HepG2 (cell line): ENCODE measurements around the gene ACSS3. TPM values are rescaled to one million over a fixed set of nuclear protein-coding genes. Genes with fewer than 3 reads are reported as not detected.

ENCODE experiments used
- FOXA1 ChIP-seq, 2 experiments: fragments of 450-650 bp in 1 of 2; sonication (generic) in 1 of 2; formaldehyde crosslinking in 1 of 2; IDR thresholded peaks; 2 replicates each; pipeline versions ENCODE4 v1.4.0 to v1.6.1; 2016 to 2020; ENCODE audit warnings: missing genetic modification reagents in 1 of 2
- FOXP1 ChIP-seq, 2 experiments: fragments of 450-650 bp in 1 of 2; IDR thresholded peaks; 2 replicates each; pipeline ENCODE4 v1.6.1; 2017 to 2018; ENCODE audit warnings: antibody characterized with exemption in 1 of 2
- GATA4 ChIP-seq: sonication (generic); IDR thresholded peaks from 2 replicates; pipeline ENCODE4 v1.6.1; 2016; ENCODE audit warnings: antibody characterized with exemption, low read depth, borderline replicate concordance
- ISX ChIP-seq: sonication (generic); formaldehyde crosslinking; conservative IDR thresholded peaks from 2 replicates; pipeline ENCODE4 v1.5.0; 2020; ENCODE audit warnings: missing genetic modification reagents
- MED13 ChIP-seq: sonication (generic); formaldehyde crosslinking; IDR thresholded peaks from 2 replicates; pipeline ENCODE4 v1.5.0; 2020; ENCODE audit warnings: missing genetic modification reagents
- SIX4 ChIP-seq: sonication (generic); formaldehyde crosslinking; IDR thresholded peaks from 2 replicates; pipeline ENCODE4 v1.4.0; 2020; ENCODE audit warnings: missing genetic modification reagents
- SP4 ChIP-seq: sonication (generic); formaldehyde crosslinking; IDR thresholded peaks from 2 replicates; pipeline ENCODE4 v1.8.1; 2023; ENCODE audit warnings: mild to moderate bottlenecking, missing genetic modification reagents
- ZNF160 ChIP-seq: sonication (generic); formaldehyde crosslinking; IDR thresholded peaks from 2 replicates; pipeline ENCODE4 v1.8.0; 2022; ENCODE audit warnings: mild to moderate bottlenecking, inconsistent platforms, missing genetic modification reagents
- ZNF263 ChIP-seq: sonication (generic); formaldehyde crosslinking; IDR thresholded peaks from 2 replicates; pipeline ENCODE4 v1.4.0; 2020; ENCODE audit warnings: missing genetic modification reagents
- ZNF543 ChIP-seq: sonication (generic); formaldehyde crosslinking; IDR thresholded peaks from 2 replicates; pipeline ENCODE4 v1.4.0; 2020; ENCODE audit warnings: mild to moderate bottlenecking, missing genetic modification reagents
- ZNF556 ChIP-seq: sonication (generic); formaldehyde crosslinking; IDR thresholded peaks from 2 replicates; pipeline ENCODE4 v1.4.0; 2020; ENCODE audit warnings: mild to moderate bottlenecking, missing genetic modification reagents, borderline replicate concordance
- ZNF724P ChIP-seq: sonication (generic); formaldehyde crosslinking; IDR thresholded peaks from 2 replicates; pipeline ENCODE4 v1.8.0; 2022; ENCODE audit warnings: missing genetic modification reagents, borderline replicate concordance
- ZSCAN31 ChIP-seq: sonication (generic); formaldehyde crosslinking; IDR thresholded peaks from 2 replicates; pipeline ENCODE4 v1.5.0; 2020; ENCODE audit warnings: low read depth, mild to moderate bottlenecking, missing genetic modification reagents
- polyA plus RNA-seq, 8 experiments: library from polyadenylated mRNA; depleted of rRNA in 3 of 8; stranded (reverse) in 7 of 8; unstranded in 1 of 8; fragments of >200 nt; fragmentation: Illumina TruSeq in 4 of 8; extraction: Trizol in 4 of 8; gene quantifications; 2 replicates each; pipeline versions ENCODE4 v1.2.1 to v1.2.3, GENCODE V29; 2011 to 2016; ENCODE audit warnings: low read depth in 4 of 8, missing spikeins in 1 of 8, mixed read lengths in 1 of 8; ENCODE audit not compliant: insufficient read depth in 1 of 8
- total RNA-seq, 5 experiments: library from RNA; depleted of rRNA; stranded (reverse); fragments of >200 nt; fragmentation: Illumina TruSeq; extraction: Trizol; gene quantifications; 2 replicates each; pipeline ENCODE4 v1.2.3, GENCODE V29; 2016; ENCODE audit warnings: low read depth in 1 of 5
- TF ChIP-seq, protein P1 (sequence below): sonication (generic); formaldehyde crosslinking; conservative IDR thresholded peaks from 2 replicates; pipeline ENCODE4 v1.8.0; 2022; ENCODE audit warnings: missing genetic modification reagents
- TF ChIP-seq, protein P2 (sequence below), 2 experiments: sonication (generic) in 1 of 2; formaldehyde crosslinking in 1 of 2; IDR thresholded peaks; 2 replicates each; pipeline versions ENCODE4 v1.4.0 to v1.6.1; 2018 to 2020; ENCODE audit warnings: missing genetic modification reagents in 2 of 2, borderline replicate concordance in 1 of 2, low read depth in 1 of 2, mild to moderate bottlenecking in 1 of 2, missing biosample characterization in 1 of 2
- TF ChIP-seq, protein P3 (sequence below): sonication (generic); formaldehyde crosslinking; IDR thresholded peaks from 2 replicates; pipeline ENCODE4 v1.4.0; 2020; ENCODE audit warnings: missing genetic modification reagents
- TF ChIP-seq, protein P4 (sequence below): sonication (generic); formaldehyde crosslinking; IDR thresholded peaks from 2 replicates; pipeline ENCODE4 v1.4.0; 2020; ENCODE audit warnings: missing genetic modification reagents, mild to moderate bottlenecking, borderline replicate concordance
- TF ChIP-seq, protein P5 (sequence below): sonication (generic); formaldehyde crosslinking; IDR thresholded peaks from 2 replicates; pipeline ENCODE4 v1.5.0; 2020; ENCODE audit warnings: mild to moderate bottlenecking, missing genetic modification reagents, moderate library complexity
- TF ChIP-seq, protein P6 (sequence below): sonication (generic); formaldehyde crosslinking; IDR thresholded peaks from 2 replicates; pipeline ENCODE4 v1.8.0; 2022; ENCODE audit warnings: missing genetic modification reagents, low read depth, mild to moderate bottlenecking, borderline replicate concordance
- TF ChIP-seq, protein P7 (sequence below): IDR thresholded peaks from 2 replicates; pipeline ENCODE4 v1.6.1; 2018; ENCODE audit warnings: missing genetic modification reagents, mild to moderate bottlenecking, missing compliant biosample characterization

The ACSS3 gene
- total and polyA plus RNA-seq, 2 of the 13 experiments (the other 11 are each of a cell fraction or from before 2014, with no cell fraction given), result 79.5 to 86.3 TPM

DNA sequence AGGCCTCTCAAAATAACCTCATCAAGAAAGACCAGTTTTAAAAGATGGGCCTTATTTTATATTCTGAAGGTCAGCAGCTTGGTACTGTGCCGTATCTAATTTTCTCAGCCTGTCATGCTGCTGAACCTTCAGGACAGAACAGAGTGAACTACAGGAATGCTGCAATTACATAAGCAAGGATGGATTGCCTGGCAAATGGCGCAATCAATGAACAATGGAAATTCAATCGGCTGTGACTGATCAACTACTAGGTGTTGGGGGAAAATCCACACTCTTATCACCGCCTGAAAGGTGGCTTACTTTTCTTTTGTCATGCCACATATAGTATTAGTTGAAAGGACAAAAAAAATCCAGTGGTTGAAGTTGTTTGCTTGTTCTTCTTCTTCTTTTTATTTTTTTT lies 8.5 kb downstream of the ACSS3 start (continued):
- TF ChIP-seq MED13, result 0 out of 2 replicates have a peak, but pooled peaks have one; percentile 70
- TF ChIP-seq, protein P1, sequence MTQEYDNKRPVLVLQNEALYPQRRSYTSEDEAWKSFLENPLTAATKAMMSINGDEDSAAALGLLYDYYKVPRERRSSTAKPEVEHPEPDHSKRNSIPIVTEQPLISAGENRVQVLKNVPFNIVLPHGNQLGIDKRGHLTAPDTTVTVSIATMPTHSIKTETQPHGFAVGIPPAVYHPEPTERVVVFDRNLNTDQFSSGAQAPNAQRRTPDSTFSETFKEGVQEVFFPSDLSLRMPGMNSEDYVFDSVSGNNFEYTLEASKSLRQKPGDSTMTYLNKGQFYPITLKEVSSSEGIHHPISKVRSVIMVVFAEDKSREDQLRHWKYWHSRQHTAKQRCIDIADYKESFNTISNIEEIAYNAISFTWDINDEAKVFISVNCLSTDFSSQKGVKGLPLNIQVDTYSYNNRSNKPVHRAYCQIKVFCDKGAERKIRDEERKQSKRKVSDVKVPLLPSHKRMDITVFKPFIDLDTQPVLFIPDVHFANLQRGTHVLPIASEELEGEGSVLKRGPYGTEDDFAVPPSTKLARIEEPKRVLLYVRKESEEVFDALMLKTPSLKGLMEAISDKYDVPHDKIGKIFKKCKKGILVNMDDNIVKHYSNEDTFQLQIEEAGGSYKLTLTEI (CRISPR knock-in tag), result no peak
- no peak for TF ChIP-seq ZNF160 (CRISPR knock-in tag)
- no peak for TF ChIP-seq ISX (CRISPR knock-in tag)
- TF ChIP-seq ZNF263 (CRISPR knock-in tag), result no peak
- TF ChIP-seq, protein P2, sequence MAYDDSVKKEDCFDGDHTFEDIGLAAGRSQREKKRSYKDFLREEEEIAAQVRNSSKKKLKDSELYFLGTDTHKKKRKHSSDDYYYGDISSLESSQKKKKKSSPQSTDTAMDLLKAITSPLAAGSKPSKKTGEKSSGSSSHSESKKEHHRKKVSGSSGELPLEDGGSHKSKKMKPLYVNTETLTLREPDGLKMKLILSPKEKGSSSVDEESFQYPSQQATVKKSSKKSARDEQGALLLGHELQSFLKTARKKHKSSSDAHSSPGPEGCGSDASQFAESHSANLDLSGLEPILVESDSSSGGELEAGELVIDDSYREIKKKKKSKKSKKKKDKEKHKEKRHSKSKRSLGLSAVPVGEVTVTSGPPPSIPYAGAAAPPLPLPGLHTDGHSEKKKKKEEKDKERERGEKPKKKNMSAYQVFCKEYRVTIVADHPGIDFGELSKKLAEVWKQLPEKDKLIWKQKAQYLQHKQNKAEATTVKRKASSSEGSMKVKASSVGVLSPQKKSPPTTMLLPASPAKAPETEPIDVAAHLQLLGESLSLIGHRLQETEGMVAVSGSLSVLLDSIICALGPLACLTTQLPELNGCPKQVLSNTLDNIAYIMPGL (CRISPR knock-in tag; IDR thresholded peaks at IDR 0.05; ENCODE audit: borderline replicate concordance in 1 of 2, low read depth in 1 of 2), result 0 out of 4 replicates have a peak, but pooled peaks of 1 of the 2 experiments have one; percentile 31
- 0 out of 2 replicates have a peak, but pooled peaks have one; percentile 11 for TF ChIP-seq FOXP1 (IDR thresholded peaks at IDR 0.05)
- TF ChIP-seq FOXP1 (CRISPR knock-in tag; IDR thresholded peaks at IDR 0.05), result peak; percentile 73
- no peak for TF ChIP-seq FOXA1 (IDR thresholded peaks at IDR 0.05)
- no peak for TF ChIP-seq FOXA1 (CRISPR knock-in tag; IDR thresholded peaks at IDR 0.05)
- 0 out of 2 replicates have a peak, but pooled peaks have one; percentile 41 for TF ChIP-seq ZNF724P (CRISPR knock-in tag)
- no peak for TF ChIP-seq GATA4
- TF ChIP-seq ZNF543 (CRISPR knock-in tag), result no peak
- TF ChIP-seq, protein P3, sequence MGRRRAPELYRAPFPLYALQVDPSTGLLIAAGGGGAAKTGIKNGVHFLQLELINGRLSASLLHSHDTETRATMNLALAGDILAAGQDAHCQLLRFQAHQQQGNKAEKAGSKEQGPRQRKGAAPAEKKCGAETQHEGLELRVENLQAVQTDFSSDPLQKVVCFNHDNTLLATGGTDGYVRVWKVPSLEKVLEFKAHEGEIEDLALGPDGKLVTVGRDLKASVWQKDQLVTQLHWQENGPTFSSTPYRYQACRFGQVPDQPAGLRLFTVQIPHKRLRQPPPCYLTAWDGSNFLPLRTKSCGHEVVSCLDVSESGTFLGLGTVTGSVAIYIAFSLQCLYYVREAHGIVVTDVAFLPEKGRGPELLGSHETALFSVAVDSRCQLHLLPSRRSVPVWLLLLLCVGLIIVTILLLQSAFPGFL (CRISPR knock-in tag), result no peak
- TF ChIP-seq SIX4, result peak; percentile 73
- no peak for TF ChIP-seq ZSCAN31 (CRISPR knock-in tag)
- TF ChIP-seq, protein P4, sequence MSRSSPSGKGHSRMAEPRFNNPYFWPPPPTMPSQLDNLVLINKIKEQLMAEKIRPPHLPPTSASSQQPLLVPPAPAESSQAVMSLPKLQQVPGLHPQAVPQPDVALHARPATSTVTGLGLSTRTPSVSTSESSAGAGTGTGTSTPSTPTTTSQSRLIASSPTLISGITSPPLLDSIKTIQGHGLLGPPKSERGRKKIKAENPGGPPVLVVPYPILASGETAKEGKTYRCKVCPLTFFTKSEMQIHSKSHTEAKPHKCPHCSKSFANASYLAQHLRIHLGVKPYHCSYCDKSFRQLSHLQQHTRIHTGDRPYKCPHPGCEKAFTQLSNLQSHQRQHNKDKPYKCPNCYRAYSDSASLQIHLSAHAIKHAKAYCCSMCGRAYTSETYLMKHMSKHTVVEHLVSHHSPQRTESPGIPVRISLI, result peak; percentile 55; the same call in 1 of the 2 replicates
- no peak for TF ChIP-seq SP4
- TF ChIP-seq ZNF556 (CRISPR knock-in tag), result no peak
- TF ChIP-seq, protein P5, sequence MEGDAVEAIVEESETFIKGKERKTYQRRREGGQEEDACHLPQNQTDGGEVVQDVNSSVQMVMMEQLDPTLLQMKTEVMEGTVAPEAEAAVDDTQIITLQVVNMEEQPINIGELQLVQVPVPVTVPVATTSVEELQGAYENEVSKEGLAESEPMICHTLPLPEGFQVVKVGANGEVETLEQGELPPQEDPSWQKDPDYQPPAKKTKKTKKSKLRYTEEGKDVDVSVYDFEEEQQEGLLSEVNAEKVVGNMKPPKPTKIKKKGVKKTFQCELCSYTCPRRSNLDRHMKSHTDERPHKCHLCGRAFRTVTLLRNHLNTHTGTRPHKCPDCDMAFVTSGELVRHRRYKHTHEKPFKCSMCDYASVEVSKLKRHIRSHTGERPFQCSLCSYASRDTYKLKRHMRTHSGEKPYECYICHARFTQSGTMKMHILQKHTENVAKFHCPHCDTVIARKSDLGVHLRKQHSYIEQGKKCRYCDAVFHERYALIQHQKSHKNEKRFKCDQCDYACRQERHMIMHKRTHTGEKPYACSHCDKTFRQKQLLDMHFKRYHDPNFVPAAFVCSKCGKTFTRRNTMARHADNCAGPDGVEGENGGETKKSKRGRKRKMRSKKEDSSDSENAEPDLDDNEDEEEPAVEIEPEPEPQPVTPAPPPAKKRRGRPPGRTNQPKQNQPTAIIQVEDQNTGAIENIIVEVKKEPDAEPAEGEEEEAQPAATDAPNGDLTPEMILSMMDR (CRISPR knock-in tag), result no peak
- TF ChIP-seq, protein P6, sequence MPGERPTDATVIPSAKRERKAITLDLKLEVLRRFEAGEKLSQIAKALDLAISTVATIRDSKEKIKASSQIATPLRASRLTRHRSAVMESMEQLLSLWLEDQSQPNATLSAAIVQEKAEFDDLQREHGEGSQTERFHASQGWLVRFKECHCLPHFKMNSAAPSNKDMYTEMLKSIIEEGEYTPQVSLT, result no peak
- TF ChIP-seq, protein P7, sequence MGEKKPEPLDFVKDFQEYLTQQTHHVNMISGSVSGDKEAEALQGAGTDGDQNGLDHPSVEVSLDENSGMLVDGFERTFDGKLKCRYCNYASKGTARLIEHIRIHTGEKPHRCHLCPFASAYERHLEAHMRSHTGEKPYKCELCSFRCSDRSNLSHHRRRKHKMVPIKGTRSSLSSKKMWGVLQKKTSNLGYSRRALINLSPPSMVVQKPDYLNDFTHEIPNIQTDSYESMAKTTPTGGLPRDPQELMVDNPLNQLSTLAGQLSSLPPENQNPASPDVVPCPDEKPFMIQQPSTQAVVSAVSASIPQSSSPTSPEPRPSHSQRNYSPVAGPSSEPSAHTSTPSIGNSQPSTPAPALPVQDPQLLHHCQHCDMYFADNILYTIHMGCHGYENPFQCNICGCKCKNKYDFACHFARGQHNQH (CRISPR knock-in tag), result peak; percentile 95
